K562 treated with DMSO at 1 percent for 4 hours (cell line): Measurements from ENCODE around the gene SLC41A3. TPM values are rescaled to one million over a fixed set of nuclear protein-coding genes. Genes with fewer than 3 reads are reported as not detected.

Source experiments
- total RNA-seq: library from RNA; unstranded; fragments of 300-600 nt; gene quantifications from 2 replicates; pipeline ENCODE4 v1.2.3, GENCODE V29; 2022; ENCODE audit not compliant: insufficient read depth

SLC41A3 gene
- 24.8 and 26.9 TPM in 2 replicates for total RNA-seq

DNA sequence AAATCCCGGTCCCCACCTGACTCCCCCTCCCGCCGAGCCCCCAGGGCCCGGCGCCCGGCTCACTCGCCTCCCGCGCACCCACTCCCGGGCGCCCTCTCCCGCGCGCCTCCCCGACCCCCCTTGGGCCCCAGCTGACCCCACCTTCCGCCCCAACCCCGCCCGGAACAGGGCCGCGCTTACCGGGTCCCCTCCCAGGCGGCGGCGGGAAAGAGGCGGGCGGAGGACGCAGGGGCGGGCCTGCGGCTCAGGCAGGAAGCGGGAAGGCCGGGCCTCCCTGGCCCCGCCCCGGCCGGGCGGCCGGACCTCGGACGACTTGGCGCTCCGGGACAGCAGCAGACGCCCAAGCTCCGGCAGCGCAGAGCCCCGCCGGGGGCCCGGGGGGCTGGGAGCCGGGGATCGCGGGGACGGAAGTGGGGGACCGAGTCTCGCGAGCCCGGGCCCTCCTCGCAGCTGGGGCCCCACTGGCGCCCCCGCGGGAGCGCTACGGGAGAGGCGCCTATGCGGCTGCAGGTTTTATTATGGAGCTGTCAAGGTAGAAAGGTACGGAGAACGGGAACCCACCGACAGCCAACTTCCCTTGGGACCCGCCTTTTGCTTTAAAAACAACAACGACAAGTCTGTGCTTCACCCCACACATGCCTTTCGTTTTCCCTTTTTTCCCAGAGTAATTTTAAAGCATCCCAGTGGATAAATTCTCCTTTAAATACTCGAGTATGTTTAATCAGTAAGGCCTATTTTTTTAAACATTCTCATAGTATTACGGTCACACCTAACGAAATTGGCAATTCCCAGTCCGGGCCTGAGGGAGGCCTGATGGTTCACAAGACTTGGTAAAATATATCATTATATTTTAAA is at the start of gene SLC41A3:
Gene SLC41A3 (minus strand): TSS at position 212 of the 855 bp plus-strand sequence. CDS start 15,905 bp downstream, outside the sequence.

DNA sequence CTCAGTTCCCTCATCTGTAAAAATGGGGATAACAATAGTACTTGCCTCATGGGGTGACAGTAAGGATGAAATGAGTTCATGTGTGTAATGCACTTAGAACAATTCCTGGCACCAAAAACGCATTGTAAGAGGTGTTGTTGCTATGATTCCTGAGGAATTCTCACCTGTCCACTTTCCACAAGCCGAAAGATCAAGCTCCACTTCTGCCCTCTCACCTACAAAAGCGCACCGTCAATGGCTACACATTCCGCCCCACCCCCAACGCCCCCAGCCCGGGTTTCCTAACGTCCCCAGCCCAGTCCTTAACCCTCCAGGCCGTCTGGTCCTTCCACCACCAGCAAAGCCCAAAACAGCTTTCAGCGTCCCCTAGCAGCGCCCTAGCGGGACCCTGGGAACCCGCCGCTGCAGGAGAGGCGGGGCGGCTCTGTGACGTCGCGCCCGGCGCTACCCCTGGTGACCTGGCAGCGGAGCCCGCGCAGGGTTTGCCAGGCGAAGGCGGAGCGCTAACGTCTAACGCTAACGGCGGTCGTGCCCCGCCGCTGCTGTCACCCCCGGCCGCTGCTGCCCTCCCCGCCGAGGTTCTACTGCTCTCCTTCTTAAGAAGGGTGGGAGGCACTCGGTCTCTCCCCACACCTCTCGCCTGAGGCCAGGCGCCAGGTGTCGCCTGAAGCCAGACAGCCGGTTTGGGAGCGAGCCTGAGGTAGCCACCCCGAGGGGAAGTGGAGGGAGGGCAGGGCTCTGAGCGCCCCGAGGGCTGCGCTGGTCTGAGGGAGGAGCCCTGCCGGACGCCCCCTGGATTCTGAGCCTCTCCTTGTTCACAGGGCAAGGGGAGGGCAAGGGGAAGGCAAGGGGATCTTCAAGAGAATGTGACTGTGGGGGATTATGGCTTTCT is 115.0 kb downstream of the SLC41A3 start, which contains the start of gene ROPN1B:
Gene ROPN1B (plus strand): TSS at position 478 of the 892 bp plus-strand sequence. CDS start 2,877 bp downstream, outside the sequence.

Other genes with a start within 250 kb of the SLC41A3 start
- not detected in 2 replicates for gene ROPN1B, start 114.9 kb downstream of the SLC41A3 start, total RNA-seq
- gene ALDH1L1, start 96.5 kb upstream of the SLC41A3 start, total RNA-seq = 3.1 and 4.9 TPM in 2 replicates